SU-DHL-6 (cell line): Measurements from ENCODE around the gene MLEC.

Experiments
- CTCF ChIP-seq: fragments of 200-600 bp; sonication (generic); IDR thresholded peaks from one replicate; pipeline ENCODE4 v1.5.1; 2017; ENCODE audit warnings: antibody characterized with exemption, mild to moderate bottlenecking, low read length, moderate library complexity; ENCODE audit not compliant: insufficient read depth, poor library complexity, severe bottlenecking
- EZH2phosphoT487 ChIP-seq: fragments of 200-600 bp; sonication (generic), shearing (Covaris generic); conservative IDR thresholded peaks from 2 replicates; pipeline ENCODE4 v1.6.1; 2018; ENCODE audit warnings: mild to moderate bottlenecking, antibody characterized with exemption, low read length, moderate library complexity, mixed read lengths

- no peak for TF ChIP-seq CTCF
- TF ChIP-seq EZH2phosphoT487, result no peak
Measured at GRCh38 chr12:120692524-120693033, 5.6 kb downstream of the MLEC start.
